ENCODE data around the gene NYAP1. TPM values are rescaled to one million over a fixed set of nuclear protein-coding genes. Genes with fewer than 3 reads are reported as not detected.

Gene NYAP1
- total RNA-seq, 2 donors from 2014 or later: 7.9 to 9.3 TPM

DNA sequence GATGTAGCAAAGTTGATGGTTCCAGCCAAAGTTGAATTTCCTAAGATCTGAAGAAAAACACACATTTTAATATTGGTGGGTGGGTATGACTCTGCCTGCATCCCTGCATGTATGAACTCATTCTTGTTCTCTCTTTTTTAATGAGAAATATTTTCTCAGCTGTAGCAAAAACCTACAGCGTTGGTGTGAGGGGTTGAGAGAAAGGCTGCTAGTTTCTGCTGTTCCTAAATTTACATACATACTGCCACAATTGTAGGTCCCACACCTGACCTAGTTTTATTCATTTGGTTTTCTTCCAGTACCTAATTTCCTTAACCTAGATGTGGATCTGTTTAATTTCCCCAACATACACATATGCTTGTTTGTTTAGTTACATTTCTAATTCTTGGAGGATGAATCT, 59.9 kb downstream of the NYAP1 start:
- Mint-ChIP-seq H3K36me3 (ENCODE audit: low read depth) (peaks cover 1% of the 10 kb centered on the region), H3K27ac (peak overlapping the region; percentile 59), H3K4me1 (peaks cover 70% of the 10 kb centered on the region), H3K27me3 (ENCODE audit: insufficient read depth) (no peaks in the 10 kb centered on the region), H3K9me3 (no peaks in the 10 kb centered on the region), H3K4me3 (peak overlapping the region; percentile 17)
- Histone ChIP-seq H3K4me1 (ENCODE audit: control insufficient read depth, insufficient read depth, low read length) (peaks cover 35% of the 10 kb centered on the region), H3K4me3 (ENCODE audit: low read length) (peak overlapping the region; percentile 19), H3K27me3 (ENCODE audit: control insufficient read depth, insufficient read depth, low read length, poor library complexity, severe bottlenecking) (no peaks in the 10 kb centered on the region), H3K9ac (ENCODE audit: extremely low read depth, low read length, poor library complexity, severe bottlenecking) (no peak overlapping the region), H3K27ac (ENCODE audit: low read depth, low read length) (no peak overlapping the region), H3K36me3 (ENCODE audit: control insufficient read depth, insufficient read depth, low read length) (peaks cover 14% of the 10 kb centered on the region), H3K9me3 (ENCODE audit: control insufficient read depth, low read length) (no peaks in the 10 kb centered on the region)
- TF ChIP-seq, protein P1, sequence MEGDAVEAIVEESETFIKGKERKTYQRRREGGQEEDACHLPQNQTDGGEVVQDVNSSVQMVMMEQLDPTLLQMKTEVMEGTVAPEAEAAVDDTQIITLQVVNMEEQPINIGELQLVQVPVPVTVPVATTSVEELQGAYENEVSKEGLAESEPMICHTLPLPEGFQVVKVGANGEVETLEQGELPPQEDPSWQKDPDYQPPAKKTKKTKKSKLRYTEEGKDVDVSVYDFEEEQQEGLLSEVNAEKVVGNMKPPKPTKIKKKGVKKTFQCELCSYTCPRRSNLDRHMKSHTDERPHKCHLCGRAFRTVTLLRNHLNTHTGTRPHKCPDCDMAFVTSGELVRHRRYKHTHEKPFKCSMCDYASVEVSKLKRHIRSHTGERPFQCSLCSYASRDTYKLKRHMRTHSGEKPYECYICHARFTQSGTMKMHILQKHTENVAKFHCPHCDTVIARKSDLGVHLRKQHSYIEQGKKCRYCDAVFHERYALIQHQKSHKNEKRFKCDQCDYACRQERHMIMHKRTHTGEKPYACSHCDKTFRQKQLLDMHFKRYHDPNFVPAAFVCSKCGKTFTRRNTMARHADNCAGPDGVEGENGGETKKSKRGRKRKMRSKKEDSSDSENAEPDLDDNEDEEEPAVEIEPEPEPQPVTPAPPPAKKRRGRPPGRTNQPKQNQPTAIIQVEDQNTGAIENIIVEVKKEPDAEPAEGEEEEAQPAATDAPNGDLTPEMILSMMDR (conservative IDR thresholded peaks at IDR 0.05): no peak
- DNase-seq: no peak
- no CpG with 5 or more reads among the region's 1 CpG for WGBS, 2 experiments (ENCODE audit: insufficient coverage in 1 of 2, insufficient read length in 1 of 2)

DNA sequence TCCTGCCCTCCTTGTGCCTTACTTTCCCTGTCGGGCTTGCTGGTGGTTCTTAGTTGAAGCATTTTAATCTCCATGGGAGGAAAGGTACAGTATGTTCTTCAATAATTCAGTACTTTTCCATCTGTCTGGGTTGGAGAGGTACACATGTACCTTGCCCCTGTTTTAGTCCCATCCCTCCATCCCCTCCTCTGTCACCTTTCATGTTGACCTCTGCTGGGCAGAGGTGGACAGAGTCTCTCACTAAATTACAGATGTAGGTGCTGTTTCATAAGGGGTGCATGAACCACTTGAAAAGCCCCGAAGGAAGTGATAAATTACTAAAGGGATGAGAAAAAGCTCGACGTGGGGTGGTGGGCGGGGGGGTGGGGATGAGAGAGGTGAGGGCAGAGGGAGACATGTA, 60.7 kb downstream of the NYAP1 start:
- no peaks in the 10 kb centered on the region for H3K27me3 ChIP-seq (ENCODE audit: control insufficient read depth, insufficient read depth, low read length, poor library complexity, severe bottlenecking)
- peaks cover 22% of the 10 kb centered on the region for H3K36me3 ChIP-seq (ENCODE audit: control insufficient read depth, insufficient read depth, low read length)
- H3K4me3 Mint-ChIP-seq: no peak overlapping the region
- H3K4me3 ChIP-seq (ENCODE audit: low read length): no peak overlapping the region
- peaks cover 70% of the 10 kb centered on the region for H3K4me1 Mint-ChIP-seq
- TF ChIP-seq, protein P1 (conservative IDR thresholded peaks at IDR 0.05): no peak
- H3K4me1 ChIP-seq (ENCODE audit: control insufficient read depth, insufficient read depth, low read length): peaks cover 35% of the 10 kb centered on the region
- no peaks in the 10 kb centered on the region for H3K27me3 Mint-ChIP-seq (ENCODE audit: insufficient read depth)
- no peak overlapping the region for H3K27ac ChIP-seq (ENCODE audit: low read depth, low read length)
- H3K9me3 Mint-ChIP-seq: no peaks in the 10 kb centered on the region
- no peaks in the 10 kb centered on the region for H3K9me3 ChIP-seq (ENCODE audit: control insufficient read depth, low read length)
- H3K9ac ChIP-seq (ENCODE audit: extremely low read depth, low read length, poor library complexity, severe bottlenecking): no peak overlapping the region
- 44 to 48% methylated on average over 5 of the region's 5 CpGs for WGBS, 2 experiments (ENCODE audit: insufficient coverage in 1 of 2, insufficient read length in 1 of 2)
- no peak for DNase-seq
- peaks cover 6% of the 10 kb centered on the region for H3K36me3 Mint-ChIP-seq (ENCODE audit: low read depth)
- H3K27ac Mint-ChIP-seq: peak overlapping the region; percentile 65

Other genes starting within 250 kb of the NYAP1 start
- not detected for gene SPDYE3, start 176.2 kb upstream of the NYAP1 start, total RNA-seq
- gene PILRB, start 125.8 kb upstream of the NYAP1 start, total RNA-seq: 10 to 100 TPM; 51.9 to 84.4 TPM
- gene PILRA, start 110.4 kb upstream of the NYAP1 start, total RNA-seq: 10 to 100 TPM in 1 of 2 donors, 1 to 10 TPM in 1; 2.1 to 12.8 TPM
- gene ZCWPW1, start 55.2 kb upstream of the NYAP1 start, total RNA-seq: 1 to 10 TPM; 1.9 to 2.3 TPM
- gene MEPCE, start 54.1 kb upstream of the NYAP1 start, total RNA-seq: 10 to 100 TPM; 32.9 to 48.0 TPM
- gene PPP1R35, start 47.4 kb upstream of the NYAP1 start, total RNA-seq: 10 to 100 TPM; 43.8 to 65.6 TPM
- 1 to 10 TPM; 1.3 to 1.5 TPM for gene SPACDR, start 19.7 kb upstream of the NYAP1 start, total RNA-seq
- 10 to 100 TPM; 30.9 to 35.2 TPM for gene TSC22D4, start 4.7 kb upstream of the NYAP1 start, total RNA-seq
- gene AGFG2, start 55.3 kb downstream of the NYAP1 start, total RNA-seq: 10 to 100 TPM in 1 of 2 donors, 1 to 10 TPM in 1; 8.5 to 28.9 TPM
- 1 to 10 TPM; 5.8 to 6.3 TPM for gene SAP25, start 90.0 kb downstream of the NYAP1 start, total RNA-seq
- gene LRCH4, start 102.2 kb downstream of the NYAP1 start, total RNA-seq: 10 to 100 TPM; 49.4 to 56.0 TPM
- gene FBXO24, start 102.4 kb downstream of the NYAP1 start, total RNA-seq: 1 to 10 TPM; 1.3 to 3.0 TPM
- 10 to 100 TPM; 17.5 to 37.7 TPM for gene PCOLCE, start 118.4 kb downstream of the NYAP1 start, total RNA-seq
- gene MOSPD3, start 128.6 kb downstream of the NYAP1 start, total RNA-seq: 10 to 100 TPM; 19.8 to 25.5 TPM
- gene TFR2, start 157.6 kb downstream of the NYAP1 start, total RNA-seq: 1 to 10 TPM; 1.4 to 2.1 TPM
- not detected for gene ACTL6B, start 172.5 kb downstream of the NYAP1 start, total RNA-seq
- gene GNB2, start 189.8 kb downstream of the NYAP1 start, total RNA-seq: 100 to 1,000 TPM; 197 to 230 TPM
- gene GIGYF1, start 210.3 kb downstream of the NYAP1 start, total RNA-seq: 100 to 1,000 TPM in 1 of 2 donors, 10 to 100 TPM in 1; 90.0 to 101 TPM
- 10 to 100 TPM; 51.7 to 59.2 TPM for gene POP7, start 222.2 kb downstream of the NYAP1 start, total RNA-seq
- gene EPO, start 236.5 kb downstream of the NYAP1 start, total RNA-seq: under 1 TPM in 1 of 2 donors, not detected in 1; 0.33 TPM
- not detected for gene ZAN, start 249.7 kb downstream of the NYAP1 start, total RNA-seq